SK-N-SH treated with all-trans-retinoic acid at 6 μM for 48 hours (cell line): ENCODE data around the gene BLM.

ENCODE experiments used
- CSDC2 ChIP-seq: fragments of 250-450 bp; sonication (Bioruptor Pico); IDR thresholded peaks from 2 replicates; pipeline ENCODE4 v1.5.0; 2020; ENCODE audit warnings: mild to moderate bottlenecking, moderate library complexity
- ESRRG ChIP-seq: fragments of 250-450 bp; sonication (Bioruptor Pico); IDR thresholded peaks from 2 replicates; pipeline ENCODE4 v1.6.1; 2021; ENCODE audit warnings: mild to moderate bottlenecking
- ISL1 ChIP-seq: fragments of 250-450 bp; sonication (Bioruptor Pico); IDR thresholded peaks from 2 replicates; pipeline ENCODE4 v2.1.2; 2022; ENCODE audit warnings: mild to moderate bottlenecking, moderate library complexity
- SNAI2 ChIP-seq: fragments of 250-450 bp; sonication (Bioruptor Pico); IDR thresholded peaks from 2 replicates; pipeline ENCODE4 v1.5.0; 2020; ENCODE audit warnings: mild to moderate bottlenecking, moderate library complexity
- TOX ChIP-seq: fragments of 250-450 bp; sonication (Bioruptor Pico); IDR thresholded peaks from 2 replicates; pipeline ENCODE4 v1.8.0; 2021; ENCODE audit warnings: mild to moderate bottlenecking, moderate library complexity, borderline replicate concordance
- ZNF70 ChIP-seq: fragments of 450-650 bp; formaldehyde crosslinking; IDR thresholded peaks from 2 replicates; pipeline ENCODE4 v1.5.0; 2020; ENCODE audit warnings: mild to moderate bottlenecking, moderate library complexity

DNA sequence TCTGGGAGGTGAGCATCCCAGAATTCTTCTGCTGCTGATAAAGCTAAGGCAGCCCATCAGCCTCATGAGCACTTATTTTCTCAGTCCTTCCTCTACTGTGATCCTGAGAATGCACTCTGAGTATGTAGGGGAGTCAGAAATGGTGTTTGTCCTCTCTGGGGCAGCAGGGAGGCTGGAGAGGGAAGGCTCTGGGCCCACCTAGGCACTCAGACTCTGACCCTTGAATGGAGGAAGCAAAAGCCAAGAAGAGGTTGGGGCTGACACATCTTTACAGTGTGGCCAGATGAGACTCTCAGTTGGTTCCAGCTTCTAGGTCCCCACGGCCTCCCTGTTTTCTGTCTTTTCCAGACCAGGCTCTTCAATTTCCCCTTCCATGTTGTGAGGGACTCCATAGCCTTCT lies 36.1 kb upstream of the BLM start:
- no peak for TF ChIP-seq ISL1 (CRISPR knock-in tag)
- TF ChIP-seq ZNF70 (CRISPR knock-in tag): no peak
- no peak for TF ChIP-seq SNAI2
- no peak for TF ChIP-seq CSDC2
- TF ChIP-seq ESRRG (CRISPR knock-in tag): no peak
- no peak for TF ChIP-seq TOX (CRISPR knock-in tag)
